ENCODE data around the gene ACTG1.

GRCh38 chr17:81470270-81470943, 42.2 kb downstream of the ACTG1 start:
- no peak for TF ChIP-seq FOXM1 (IDR thresholded peaks at IDR 0.05; ENCODE audit: borderline replicate concordance)
- TF ChIP-seq PKNOX1 (IDR thresholded peaks at IDR 0.05) = no peak
- no peak for TF ChIP-seq SP1 (IDR thresholded peaks at IDR 0.05)
- TF ChIP-seq HDGF (IDR thresholded peaks at IDR 0.05; ENCODE audit: borderline replicate concordance) = no peak
- TF ChIP-seq ZNF384 (IDR thresholded peaks at IDR 0.05) = no peak

Measured in HEK293T (cell line).